Measurements from ENCODE around the gene ZNF529. TPM values are rescaled to one million over a fixed set of nuclear protein-coding genes. Genes with fewer than 3 reads are reported as not detected.

Gene ZNF529
- total RNA-seq, 5 donors from 2014 or later (not counting 1 experiment from before 2014, with no cell fraction given) = 25.6 to 34.2 (median 30.8) TPM

DNA sequence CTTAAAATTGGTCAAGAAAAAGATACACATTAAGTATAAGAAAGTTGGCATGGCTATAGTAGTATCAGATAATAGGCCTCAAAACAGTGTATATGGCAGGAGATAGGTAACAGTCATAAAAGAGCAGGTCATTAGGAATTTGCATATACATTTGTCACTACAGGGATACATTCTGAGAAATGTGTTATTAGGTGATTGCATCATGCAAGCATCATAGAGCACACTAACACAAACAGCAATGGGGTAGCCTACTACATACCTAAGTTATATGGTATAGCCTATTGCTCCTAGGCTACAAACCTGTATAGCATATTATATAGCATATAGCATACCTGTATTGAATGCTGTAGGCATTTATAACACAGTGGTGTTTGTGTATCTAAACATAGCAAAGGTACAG is 6.2 kb upstream of the ZNF529 start:
- ChIA-PET CTCF (no interaction called here), POLR2A (interaction anchor here in 1 of 2 donors (0.7 kb wide), 1 partner anchor 17 kb away, joined by 5 read pairs; no protein-coding TSS in a partner anchor)
- peaks cover 9 to 11% (median 10%) of the 10 kb centered on the region in 3 donors for H3K4me1 Mint-ChIP-seq
- no peak for DNase-seq
- H3K27ac Mint-ChIP-seq = no peak overlapping the region
- H3K4me1 ChIP-seq (ENCODE audit: control insufficient read depth in 1 of 2, extremely low read depth in 1 of 2, insufficient read depth in 2 of 2, low read length in 2 of 2) = peaks cover 2 to 6% of the 10 kb centered on the region in 2 experiments
- H3K27ac ChIP-seq (ENCODE audit: low read length) = no peak overlapping the region
- H3K27me3 Mint-ChIP-seq = no peaks in the 10 kb centered on the region
- peaks cover 2% of the 10 kb centered on the region for H3K9me3 ChIP-seq
- H3K4me3 ChIP-seq (ENCODE audit: control insufficient read depth in 1 of 2, extremely low read depth in 1 of 2, low read length in 1 of 2) = no peak overlapping the region
- H3K9me3 Mint-ChIP-seq = peaks cover 14 to 25% (median 19%) of the 10 kb centered on the region in 3 donors
- no peak overlapping the region for H3K4me3 Mint-ChIP-seq
- no peak for ATAC-seq (replicated peaks in 1 of 4)
- peaks cover 70% of the 10 kb centered on the region for H3K36me3 Mint-ChIP-seq
- peaks cover 10 to 31% of the 10 kb centered on the region in 2 donors for H3K36me3 ChIP-seq (ENCODE audit: control insufficient read depth in 2 of 2, extremely low read depth in 1 of 2, insufficient read depth in 1 of 2, low read length in 1 of 2)
- no peaks in the 10 kb centered on the region for H3K27me3 ChIP-seq (replicated peaks in 1 of 2; ENCODE audit: control insufficient read depth in 2 of 2, extremely low read depth in 1 of 2, insufficient read depth in 2 of 2, low read length in 1 of 2)

DNA sequence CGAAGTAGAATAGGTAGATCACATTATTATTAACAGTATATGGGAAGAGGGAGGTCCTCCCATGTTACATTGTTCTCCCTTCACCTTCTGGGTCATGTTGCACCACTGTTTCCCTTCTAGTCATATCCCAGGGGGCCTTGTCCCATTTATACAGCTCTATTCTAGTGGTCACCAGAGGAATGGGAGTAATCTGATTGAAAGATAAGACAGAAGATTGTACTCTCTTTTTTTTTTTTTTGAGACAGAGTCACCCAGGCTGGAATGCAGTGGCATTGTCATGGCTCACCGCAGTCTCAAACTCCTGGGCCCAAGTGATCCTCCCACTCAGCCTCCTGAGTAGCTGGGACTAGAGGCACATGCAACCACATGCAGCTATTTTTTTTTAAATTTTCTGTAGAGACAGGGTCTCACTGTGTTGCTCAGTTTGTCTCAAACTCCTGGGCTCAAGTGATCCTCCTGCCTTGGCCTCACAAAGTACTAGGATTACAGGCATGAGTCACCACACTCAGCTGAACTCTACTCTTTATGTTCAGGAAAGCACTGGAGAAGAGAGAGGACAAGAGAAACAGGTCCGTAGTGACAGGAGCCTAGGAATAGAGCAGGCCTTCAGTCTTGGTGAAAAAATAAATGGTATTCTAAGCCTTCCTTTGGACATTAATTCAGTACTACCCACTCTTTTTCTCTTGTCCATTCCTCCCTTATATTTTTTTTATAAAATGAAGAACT is 4.3 kb upstream of the ZNF529 start:
- Histone ChIP-seq H3K27ac (ENCODE audit: low read length) (no peak overlapping the region), H3K9me3 (peaks cover 2% of the 10 kb centered on the region), H3K4me3 (ENCODE audit: control insufficient read depth in 1 of 2, extremely low read depth in 1 of 2, low read length in 1 of 2) (no peak overlapping the region), H3K4me1 (ENCODE audit: control insufficient read depth in 1 of 2, extremely low read depth in 1 of 2, insufficient read depth in 2 of 2, low read length in 2 of 2) (peaks cover 9 to 17% of the 10 kb centered on the region in 2 experiments), H3K36me3 (ENCODE audit: control insufficient read depth in 2 of 2, extremely low read depth in 1 of 2, insufficient read depth in 1 of 2, low read length in 1 of 2) (peaks cover 10 to 31% of the 10 kb centered on the region in 2 donors), H3K27me3 (replicated peaks in 1 of 2; ENCODE audit: control insufficient read depth in 2 of 2, extremely low read depth in 1 of 2, insufficient read depth in 2 of 2, low read length in 1 of 2) (no peaks in the 10 kb centered on the region)
- ATAC-seq (replicated peaks in 1 of 4) (no peak), DNase-seq (no peak)
- WGBS (ENCODE audit: insufficient coverage) = no CpG with 5 or more reads among the region's 3 CpGs
- no peaks in the 10 kb centered on the region for H3K27me3 Mint-ChIP-seq
- no peak overlapping the region for H3K4me3 Mint-ChIP-seq
- no peak overlapping the region for H3K27ac Mint-ChIP-seq
- ChIA-PET CTCF (no interaction called here), POLR2A (no interaction called here)
- peaks cover 6 to 15% (median 11%) of the 10 kb centered on the region in 3 donors for H3K9me3 Mint-ChIP-seq
- peaks cover 62% of the 10 kb centered on the region for H3K36me3 Mint-ChIP-seq
- H3K4me1 Mint-ChIP-seq = peaks cover 24 to 27% (median 27%) of the 10 kb centered on the region in 3 donors

DNA sequence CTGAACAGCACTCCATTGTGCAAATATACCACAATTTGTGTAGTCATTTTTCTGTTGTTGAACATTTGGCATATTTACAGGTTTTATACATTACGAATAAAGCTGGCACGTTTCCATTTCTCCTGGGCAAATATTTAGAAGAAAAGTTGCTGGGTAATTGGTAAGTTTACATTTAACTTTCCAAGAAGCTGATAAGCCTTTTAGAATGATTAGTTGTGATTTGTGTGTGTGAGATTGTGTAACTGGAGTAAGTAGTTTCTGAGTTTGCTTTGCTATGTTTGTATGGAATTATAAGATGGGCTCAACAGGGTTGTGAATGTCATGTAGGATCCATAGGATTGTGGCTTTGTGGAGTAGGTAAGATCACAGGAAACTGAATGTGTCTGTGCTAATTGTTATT is 1.6 kb upstream of the ZNF529 start:
- ATAC-seq (replicated peaks in 1 of 4) (no peak), DNase-seq (no peak)
- Mint-ChIP-seq H3K4me3 (peak overlapping the region; percentile 84 to 96 (median 87)), H3K9me3 (peaks cover 0 to 7% (median 4%) of the 10 kb centered on the region in 3 donors), H3K4me1 (peaks cover 38 to 40% (median 38%) of the 10 kb centered on the region in 3 donors), H3K27ac (peak overlapping the region; percentile 37 to 93), H3K36me3 (peaks cover 58% of the 10 kb centered on the region), H3K27me3 (no peaks in the 10 kb centered on the region)
- CTCF ChIA-PET = no interaction called here
- WGBS (ENCODE audit: insufficient coverage) = 100% methylated on average over 1 of the region's 2 CpGs
- Histone ChIP-seq H3K9me3 (no peaks in the 10 kb centered on the region), H3K4me1 (ENCODE audit: control insufficient read depth in 1 of 2, extremely low read depth in 1 of 2, insufficient read depth in 2 of 2, low read length in 2 of 2) (peaks cover 13 to 20% of the 10 kb centered on the region in 2 experiments), H3K27me3 (replicated peaks in 1 of 2; ENCODE audit: control insufficient read depth in 2 of 2, extremely low read depth in 1 of 2, insufficient read depth in 2 of 2, low read length in 1 of 2) (no peaks in the 10 kb centered on the region), H3K36me3 (ENCODE audit: control insufficient read depth in 2 of 2, extremely low read depth in 1 of 2, insufficient read depth in 1 of 2, low read length in 1 of 2) (peaks cover 7 to 31% of the 10 kb centered on the region in 2 donors), H3K27ac (ENCODE audit: low read length) (no peak overlapping the region), H3K4me3 (ENCODE audit: control insufficient read depth in 1 of 2, extremely low read depth in 1 of 2, low read length in 1 of 2) (no peak overlapping the region)
- POLR2A ChIA-PET = interaction anchor here in 1 of 2 donors (2.0 kb wide), 1 partner anchor 31 kb away, joined by 10 read pairs; the partner anchor contains the start of gene ZNF382

DNA sequence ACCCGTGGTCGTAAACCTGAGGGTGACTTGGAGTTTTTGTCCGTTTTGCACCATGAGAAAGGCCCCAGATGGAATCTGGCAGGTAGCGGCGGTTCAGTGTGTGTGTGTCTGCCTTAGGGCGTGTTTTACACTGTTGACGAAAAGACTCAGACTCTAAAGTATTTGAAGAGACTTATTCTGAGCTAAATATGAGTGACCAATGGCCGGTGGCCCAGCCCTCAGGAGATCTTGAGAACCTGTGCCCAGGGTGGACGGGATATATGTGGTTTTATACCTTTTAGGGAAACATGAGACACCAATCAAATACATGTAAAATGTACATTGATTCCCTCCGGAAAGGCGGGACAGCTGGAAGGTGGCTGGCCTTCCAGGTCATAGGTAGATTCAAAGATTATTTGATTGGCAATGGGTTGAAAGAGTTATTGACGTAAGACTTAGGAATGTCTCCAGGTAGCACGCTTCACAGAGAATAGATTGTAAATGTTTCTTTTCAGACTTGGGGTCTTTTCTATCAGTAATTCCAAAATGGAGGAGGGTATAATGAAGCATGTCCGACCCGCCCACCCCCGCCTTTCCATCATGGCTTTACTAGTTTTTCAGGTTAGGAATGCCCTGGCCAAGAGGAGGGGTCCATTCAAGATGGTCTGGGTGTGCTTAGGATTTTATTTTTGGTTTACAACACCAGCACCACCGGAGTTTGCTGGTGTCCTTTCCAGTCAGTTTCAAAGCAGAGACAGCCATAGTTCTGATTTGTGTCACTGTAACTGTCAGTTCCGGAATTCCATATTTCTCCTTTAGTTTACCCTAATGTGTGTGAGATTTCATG is 1.0 kb upstream of the ZNF529 start:
- H3K27ac Mint-ChIP-seq = peak overlapping the region; percentile 93 to 96
- Histone ChIP-seq H3K27me3 (replicated peaks in 1 of 2; ENCODE audit: control insufficient read depth in 2 of 2, extremely low read depth in 1 of 2, insufficient read depth in 2 of 2, low read length in 1 of 2) (no peaks in the 10 kb centered on the region), H3K4me1 (ENCODE audit: control insufficient read depth in 1 of 2, extremely low read depth in 1 of 2, insufficient read depth in 2 of 2, low read length in 2 of 2) (peaks cover 13 to 20% of the 10 kb centered on the region in 2 experiments), H3K4me3 (ENCODE audit: control insufficient read depth in 1 of 2, extremely low read depth in 1 of 2, low read length in 1 of 2) (peak overlapping the region; percentile 94 to 96), H3K27ac (ENCODE audit: low read length) (peak overlapping the region; percentile 96), H3K36me3 (ENCODE audit: control insufficient read depth in 2 of 2, extremely low read depth in 1 of 2, insufficient read depth in 1 of 2, low read length in 1 of 2) (peaks cover 7 to 31% of the 10 kb centered on the region in 2 donors), H3K9me3 (no peaks in the 10 kb centered on the region)
- CTCF ChIA-PET = no interaction called here
- 28% methylated on average over 9 of the region's 18 CpGs for WGBS (ENCODE audit: insufficient coverage)
- H3K4me1 Mint-ChIP-seq = peaks cover 38 to 42% (median 40%) of the 10 kb centered on the region in 3 donors
- H3K9me3 Mint-ChIP-seq = peaks cover under 1 to 7% (median 4%) of the 10 kb centered on the region in 3 donors
- POLR2A ChIA-PET = interaction anchor here in 1 of 2 donors (2.0 kb wide), 1 partner anchor 31 kb away, joined by 10 read pairs; the partner anchor contains the start of gene ZNF382
- DNase-seq (peak in 6 of 35 experiments; percentile 0 to 3 (median 2)), ATAC-seq (replicated peaks in 1 of 4) (no peak)
- peaks cover 58% of the 10 kb centered on the region for H3K36me3 Mint-ChIP-seq
- H3K27me3 Mint-ChIP-seq = no peaks in the 10 kb centered on the region
- peak overlapping the region; percentile 84 to 96 (median 87) for H3K4me3 Mint-ChIP-seq

DNA sequence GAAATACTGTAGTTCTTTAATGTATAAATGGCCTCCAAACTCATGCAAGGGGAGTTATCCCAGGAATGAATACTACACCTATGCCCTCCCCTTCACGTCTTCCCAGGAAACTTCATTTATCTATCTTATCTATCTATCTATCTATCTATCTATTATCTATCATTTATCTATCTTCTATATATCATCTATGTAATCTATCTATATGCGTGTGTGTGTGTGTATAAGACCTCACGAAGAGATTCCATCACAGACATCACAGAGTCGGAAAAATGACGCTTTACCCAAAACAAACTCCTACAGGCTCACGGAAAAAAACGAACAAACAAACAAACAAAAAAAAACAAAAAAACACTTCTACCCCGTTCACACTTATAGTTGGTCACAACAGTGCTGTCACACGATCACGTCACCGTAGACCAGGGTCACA is 486 bp downstream of the ZNF529 start:
- ChIA-PET POLR2A (interaction anchor here (1.0 to 2.0 kb wide), 4 partner anchors 33 to 277 kb away, joined by 3 to 10 read pairs (median 4); partner anchors contain the start of genes ZNF260 (in 1 of the 2), ZNF382 (in 1 of the 2) and ZNF566 (in 1 of the 2)), CTCF (no interaction called here)
- H3K27me3 Mint-ChIP-seq = no peaks in the 10 kb centered on the region
- peak overlapping the region; percentile 84 to 96 (median 87) for H3K4me3 Mint-ChIP-seq
- ATAC-seq (replicated peaks in 1 of 4) = no peak
- Histone ChIP-seq H3K36me3 (ENCODE audit: control insufficient read depth in 2 of 2, extremely low read depth in 1 of 2, insufficient read depth in 1 of 2, low read length in 1 of 2) (peaks cover 4 to 36% of the 10 kb centered on the region in 2 donors), H3K9me3 (peaks cover 9% of the 10 kb centered on the region), H3K4me3 (ENCODE audit: control insufficient read depth in 1 of 2, extremely low read depth in 1 of 2, low read length in 1 of 2) (peak overlapping the region; percentile 94 to 96), H3K27ac (ENCODE audit: low read length) (peak overlapping the region; percentile 96), H3K27me3 (replicated peaks in 1 of 2; ENCODE audit: control insufficient read depth in 2 of 2, extremely low read depth in 1 of 2, insufficient read depth in 2 of 2, low read length in 1 of 2) (no peaks in the 10 kb centered on the region), H3K4me1 (ENCODE audit: control insufficient read depth in 1 of 2, extremely low read depth in 1 of 2, insufficient read depth in 2 of 2, low read length in 2 of 2) (peaks cover 13 to 20% of the 10 kb centered on the region in 2 experiments)
- H3K9me3 Mint-ChIP-seq = peaks cover 8 to 12% (median 12%) of the 10 kb centered on the region in 3 donors
- H3K27ac Mint-ChIP-seq = peak overlapping the region; percentile 93 to 96
- peak in 1 of 35 experiments; percentile 1 for DNase-seq
- peaks cover 69% of the 10 kb centered on the region for H3K36me3 Mint-ChIP-seq
- H3K4me1 Mint-ChIP-seq = peaks cover 43 to 54% (median 51%) of the 10 kb centered on the region in 3 donors
- WGBS (ENCODE audit: insufficient coverage) = 7% methylated on average over 7 of the region's 11 CpGs

DNA sequence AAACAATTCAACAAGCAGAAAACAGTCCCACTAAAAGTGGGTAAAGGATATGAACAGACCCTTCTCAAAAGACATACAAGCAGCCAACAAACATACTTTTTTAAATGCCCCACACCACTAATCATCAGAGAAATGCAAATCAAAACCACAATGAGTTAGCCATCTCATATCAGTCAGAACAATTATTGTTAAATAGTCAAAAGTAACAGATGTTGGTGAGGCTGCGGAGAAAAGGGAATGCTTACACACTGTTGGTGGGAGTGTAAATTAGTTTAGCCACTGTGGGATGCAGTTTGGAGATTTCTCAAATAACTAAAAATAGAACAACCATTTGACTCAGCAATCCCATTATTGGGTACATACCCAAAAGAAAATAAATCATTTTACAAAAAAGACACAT is 8.7 kb downstream of the ZNF529 start:
- no peak for ATAC-seq (replicated peaks in 1 of 4)
- no peak for DNase-seq
- H3K27ac ChIP-seq (ENCODE audit: low read length) = no peak overlapping the region
- Mint-ChIP-seq H3K4me1 (peaks cover 5 to 26% (median 22%) of the 10 kb centered on the region in 3 donors), H3K36me3 (peaks cover 89% of the 10 kb centered on the region), H3K9me3 (peaks cover 19 to 61% (median 48%) of the 10 kb centered on the region in 3 donors), H3K27me3 (no peaks in the 10 kb centered on the region), H3K4me3 (no peak overlapping the region), H3K27ac (no peak overlapping the region)
- H3K4me1 ChIP-seq (ENCODE audit: control insufficient read depth in 1 of 2, extremely low read depth in 1 of 2, insufficient read depth in 2 of 2, low read length in 2 of 2) = no peaks in the 10 kb centered on the region
- H3K36me3 ChIP-seq (ENCODE audit: control insufficient read depth in 2 of 2, extremely low read depth in 1 of 2, insufficient read depth in 1 of 2, low read length in 1 of 2) = peaks cover 13 to 46% of the 10 kb centered on the region in 2 donors
- peaks cover 14% of the 10 kb centered on the region for H3K9me3 ChIP-seq
- POLR2A ChIA-PET = interaction anchor here in 1 of 2 donors (0.5 to 0.6 kb wide), 2 partner anchors 11 to 86 kb away, joined by 3 to 5 read pairs; no protein-coding TSS in a partner anchor
- CTCF ChIA-PET = no interaction called here
- peaks cover 0 to 4% of the 10 kb centered on the region in 2 experiments for H3K27me3 ChIP-seq (replicated peaks in 1 of 2; ENCODE audit: control insufficient read depth in 2 of 2, extremely low read depth in 1 of 2, insufficient read depth in 2 of 2, low read length in 1 of 2)
- no peak overlapping the region for H3K4me3 ChIP-seq (ENCODE audit: control insufficient read depth in 1 of 2, extremely low read depth in 1 of 2, low read length in 1 of 2)
- no CpG with 5 or more reads among the region's 1 CpG for WGBS (ENCODE audit: insufficient coverage)
